Measurements from ENCODE around the gene STAC.

Gene STAC

GRCh38 chr3:36380221-36381031, at the start of gene STAC:
Gene STAC, plus strand, starts transcription at chr3:36380504. Its CDS starts 140 bp downstream, at chr3:36380644.
- no peak within 1 kb of the TSS for H3K27ac ChIP-seq (ENCODE audit: low read depth, low read length)
- H3K9ac ChIP-seq (ENCODE audit: low read length in 5 of 5): peak within 1 kb of the TSS; percentile 18 to 63 (median 49)
- no peaks in the 10 kb centered on the region for H3K36me3 ChIP-seq (ENCODE audit: control insufficient read depth in 5 of 5, insufficient read depth in 5 of 5, low read length in 5 of 5)
- H3K27me3 ChIP-seq (ENCODE audit: control insufficient read depth in 5 of 5, insufficient read depth in 4 of 5, low read length in 5 of 5): peaks cover 0 to 7% (median 5%) of the 10 kb centered on the region in 5 donors
- no peaks in the 10 kb centered on the region for H3K9me3 ChIP-seq (ENCODE audit: control insufficient read depth in 5 of 5, low read length in 5 of 5)
- H3K4me3 ChIP-seq (ENCODE audit: low read depth in 1 of 5, low read length in 5 of 5): peak within 1 kb of the TSS; percentile 71 to 82 (median 77)
- peaks cover 0 to 16% (median 13%) of the 10 kb centered on the region in 5 donors for H3K4me1 ChIP-seq (ENCODE audit: control insufficient read depth in 5 of 5, insufficient read depth in 5 of 5, low read length in 5 of 5)

- Histone ChIP-seq H3K27me3 (ENCODE audit: control insufficient read depth in 5 of 5, insufficient read depth in 4 of 5, low read length in 5 of 5) (no peaks in the 10 kb centered on the region), H3K9ac (ENCODE audit: low read length in 5 of 5) (no peak overlapping the region), H3K4me3 (ENCODE audit: low read depth in 1 of 5, low read length in 5 of 5) (no peak overlapping the region), H3K27ac (ENCODE audit: low read depth, low read length) (no peak overlapping the region), H3K4me1 (ENCODE audit: control insufficient read depth in 5 of 5, insufficient read depth in 5 of 5, low read length in 5 of 5) (no peaks in the 10 kb centered on the region), H3K9me3 (ENCODE audit: control insufficient read depth in 5 of 5, low read length in 5 of 5) (no peaks in the 10 kb centered on the region), H3K36me3 (ENCODE audit: control insufficient read depth in 5 of 5, insufficient read depth in 5 of 5, low read length in 5 of 5) (no peaks in the 10 kb centered on the region)
These were observed 48.2 kb upstream of the STAC start for GRCh38 chr3:36332139-36332538.

GRCh38 chr3:36362216-36362615, 18.1 kb upstream of the STAC start:
- Histone ChIP-seq H3K4me1 (ENCODE audit: control insufficient read depth in 5 of 5, insufficient read depth in 5 of 5, low read length in 5 of 5) (no peaks in the 10 kb centered on the region), H3K4me3 (ENCODE audit: low read depth in 1 of 5, low read length in 5 of 5) (no peak overlapping the region), H3K27ac (ENCODE audit: low read depth, low read length) (no peak overlapping the region), H3K9ac (ENCODE audit: low read length in 5 of 5) (no peak overlapping the region), H3K27me3 (ENCODE audit: control insufficient read depth in 5 of 5, insufficient read depth in 4 of 5, low read length in 5 of 5) (no peaks in the 10 kb centered on the region), H3K36me3 (ENCODE audit: control insufficient read depth in 5 of 5, insufficient read depth in 5 of 5, low read length in 5 of 5) (no peaks in the 10 kb centered on the region), H3K9me3 (ENCODE audit: control insufficient read depth in 5 of 5, low read length in 5 of 5) (peaks cover 0 to 3% (median 2%) of the 10 kb centered on the region in 5 donors)

GRCh38 chr3:36362973-36363372, 17.3 kb upstream of the STAC start:
- no peak overlapping the region for H3K27ac ChIP-seq (ENCODE audit: low read depth, low read length)
- no peak overlapping the region for H3K4me3 ChIP-seq (ENCODE audit: low read depth in 1 of 5, low read length in 5 of 5)
- H3K27me3 ChIP-seq (ENCODE audit: control insufficient read depth in 5 of 5, insufficient read depth in 4 of 5, low read length in 5 of 5): no peaks in the 10 kb centered on the region
- no peaks in the 10 kb centered on the region for H3K4me1 ChIP-seq (ENCODE audit: control insufficient read depth in 5 of 5, insufficient read depth in 5 of 5, low read length in 5 of 5)
- H3K9ac ChIP-seq (ENCODE audit: low read length in 5 of 5): no peak overlapping the region
- H3K36me3 ChIP-seq (ENCODE audit: control insufficient read depth in 5 of 5, insufficient read depth in 5 of 5, low read length in 5 of 5): no peaks in the 10 kb centered on the region
- peaks cover 0 to 3% (median 2%) of the 10 kb centered on the region in 5 donors for H3K9me3 ChIP-seq (ENCODE audit: control insufficient read depth in 5 of 5, low read length in 5 of 5)

GRCh38 chr3:36364260-36364659, 16.0 kb upstream of the STAC start:
- Histone ChIP-seq H3K9me3 (ENCODE audit: control insufficient read depth in 5 of 5, low read length in 5 of 5) (peaks cover 0 to 3% (median 2%) of the 10 kb centered on the region in 5 donors), H3K4me1 (ENCODE audit: control insufficient read depth in 5 of 5, insufficient read depth in 5 of 5, low read length in 5 of 5) (no peaks in the 10 kb centered on the region), H3K27me3 (ENCODE audit: control insufficient read depth in 5 of 5, insufficient read depth in 4 of 5, low read length in 5 of 5) (no peaks in the 10 kb centered on the region), H3K4me3 (ENCODE audit: low read depth in 1 of 5, low read length in 5 of 5) (no peak overlapping the region), H3K9ac (ENCODE audit: low read length in 5 of 5) (no peak overlapping the region), H3K27ac (ENCODE audit: low read depth, low read length) (no peak overlapping the region), H3K36me3 (ENCODE audit: control insufficient read depth in 5 of 5, insufficient read depth in 5 of 5, low read length in 5 of 5) (no peaks in the 10 kb centered on the region)

- H3K9me3 ChIP-seq (ENCODE audit: control insufficient read depth in 5 of 5, low read length in 5 of 5): no peaks in the 10 kb centered on the region
- H3K27ac ChIP-seq (ENCODE audit: low read depth, low read length): no peak overlapping the region
- H3K4me3 ChIP-seq (ENCODE audit: low read depth in 1 of 5, low read length in 5 of 5): no peak overlapping the region
- no peaks in the 10 kb centered on the region for H3K27me3 ChIP-seq (ENCODE audit: control insufficient read depth in 5 of 5, insufficient read depth in 4 of 5, low read length in 5 of 5)
- no peaks in the 10 kb centered on the region for H3K4me1 ChIP-seq (ENCODE audit: control insufficient read depth in 5 of 5, insufficient read depth in 5 of 5, low read length in 5 of 5)
- H3K9ac ChIP-seq (ENCODE audit: low read length in 5 of 5): no peak overlapping the region
- H3K36me3 ChIP-seq (ENCODE audit: control insufficient read depth in 5 of 5, insufficient read depth in 5 of 5, low read length in 5 of 5): no peaks in the 10 kb centered on the region
These were observed 14.5 kb upstream of the STAC start for GRCh38 chr3:36365829-36366228.

GRCh38 chr3:36366308-36366707, 14.0 kb upstream of the STAC start:
- H3K9ac ChIP-seq (ENCODE audit: low read length in 5 of 5): no peak overlapping the region
- no peaks in the 10 kb centered on the region for H3K27me3 ChIP-seq (ENCODE audit: control insufficient read depth in 5 of 5, insufficient read depth in 4 of 5, low read length in 5 of 5)
- no peaks in the 10 kb centered on the region for H3K4me1 ChIP-seq (ENCODE audit: control insufficient read depth in 5 of 5, insufficient read depth in 5 of 5, low read length in 5 of 5)
- no peak overlapping the region for H3K27ac ChIP-seq (ENCODE audit: low read depth, low read length)
- H3K4me3 ChIP-seq (ENCODE audit: low read depth in 1 of 5, low read length in 5 of 5): no peak overlapping the region
- no peaks in the 10 kb centered on the region for H3K9me3 ChIP-seq (ENCODE audit: control insufficient read depth in 5 of 5, low read length in 5 of 5)
- no peaks in the 10 kb centered on the region for H3K36me3 ChIP-seq (ENCODE audit: control insufficient read depth in 5 of 5, insufficient read depth in 5 of 5, low read length in 5 of 5)

- H3K9ac ChIP-seq (ENCODE audit: low read length in 5 of 5): no peak overlapping the region
- H3K27ac ChIP-seq (ENCODE audit: low read depth, low read length): no peak overlapping the region
- H3K4me1 ChIP-seq (ENCODE audit: control insufficient read depth in 5 of 5, insufficient read depth in 5 of 5, low read length in 5 of 5): no peaks in the 10 kb centered on the region
- no peaks in the 10 kb centered on the region for H3K27me3 ChIP-seq (ENCODE audit: control insufficient read depth in 5 of 5, insufficient read depth in 4 of 5, low read length in 5 of 5)
- H3K36me3 ChIP-seq (ENCODE audit: control insufficient read depth in 5 of 5, insufficient read depth in 5 of 5, low read length in 5 of 5): no peaks in the 10 kb centered on the region
- no peak overlapping the region for H3K4me3 ChIP-seq (ENCODE audit: low read depth in 1 of 5, low read length in 5 of 5)
- H3K9me3 ChIP-seq (ENCODE audit: control insufficient read depth in 5 of 5, low read length in 5 of 5): no peaks in the 10 kb centered on the region
These were observed 12.3 kb upstream of the STAC start for GRCh38 chr3:36367912-36368573.

GRCh38 chr3:36372534-36372935, 7.8 kb upstream of the STAC start:
- Histone ChIP-seq H3K36me3 (ENCODE audit: control insufficient read depth in 5 of 5, insufficient read depth in 5 of 5, low read length in 5 of 5) (no peaks in the 10 kb centered on the region), H3K27me3 (ENCODE audit: control insufficient read depth in 5 of 5, insufficient read depth in 4 of 5, low read length in 5 of 5) (no peaks in the 10 kb centered on the region), H3K27ac (ENCODE audit: low read depth, low read length) (no peak overlapping the region), H3K4me1 (ENCODE audit: control insufficient read depth in 5 of 5, insufficient read depth in 5 of 5, low read length in 5 of 5) (no peaks in the 10 kb centered on the region), H3K9ac (ENCODE audit: low read length in 5 of 5) (no peak overlapping the region), H3K4me3 (ENCODE audit: low read depth in 1 of 5, low read length in 5 of 5) (no peak overlapping the region), H3K9me3 (ENCODE audit: control insufficient read depth in 5 of 5, low read length in 5 of 5) (no peaks in the 10 kb centered on the region)

- Histone ChIP-seq H3K27me3 (ENCODE audit: control insufficient read depth in 5 of 5, insufficient read depth in 4 of 5, low read length in 5 of 5) (no peaks in the 10 kb centered on the region), H3K4me1 (ENCODE audit: control insufficient read depth in 5 of 5, insufficient read depth in 5 of 5, low read length in 5 of 5) (no peaks in the 10 kb centered on the region), H3K36me3 (ENCODE audit: control insufficient read depth in 5 of 5, insufficient read depth in 5 of 5, low read length in 5 of 5) (no peaks in the 10 kb centered on the region), H3K9ac (ENCODE audit: low read length in 5 of 5) (no peak overlapping the region), H3K4me3 (ENCODE audit: low read depth in 1 of 5, low read length in 5 of 5) (no peak overlapping the region), H3K27ac (ENCODE audit: low read depth, low read length) (no peak overlapping the region), H3K9me3 (ENCODE audit: control insufficient read depth in 5 of 5, low read length in 5 of 5) (no peaks in the 10 kb centered on the region)
These were observed 7.2 kb upstream of the STAC start for GRCh38 chr3:36373084-36373483.

All from subcutaneous abdominal adipose tissue (tissue), 5 donors.